Stimulated activated naive B cell treated with anti-CD40 and anti-IgM and Interleukin-4, amounts not matched to agents 10 μg/mL and 1 μg/mL and 100 μg/mL, for 72 hours (primary cell): ENCODE data around the gene NSUN4.

Source experiments
- ATAC-seq, 2 donors: fragments of 150-1000 bp; cut with Tn5 transposase; replicated peaks; 2 replicates each; pipeline ENCODE4 v1.10.0; 2021; ENCODE audit warnings: moderate library complexity in 1 of 2
- DNase-seq: peaks from one replicate; pipeline ENCODE4 v3.0.0; 2021
- H3K27ac Mint-ChIP-seq: one replicate; pipeline ENCODE4 v1.8.0; 2022; ENCODE audit warnings: mild to moderate bottlenecking, mixed read lengths
- H3K27me3 Mint-ChIP-seq, 2 donors: one replicate each; pipeline ENCODE4 v1.8.0; 2022; ENCODE audit warnings: mixed read lengths in 2 of 2
- H3K36me3 Mint-ChIP-seq, 2 donors: one replicate each; pipeline ENCODE4 v1.8.0; 2022; ENCODE audit warnings: mixed read lengths in 2 of 2, mild to moderate bottlenecking in 1 of 2
- H3K4me1 Mint-ChIP-seq, 2 donors: one replicate each; pipeline ENCODE4 v1.8.0; 2022; ENCODE audit warnings: mixed read lengths in 2 of 2, mild to moderate bottlenecking in 1 of 2
- H3K4me3 Mint-ChIP-seq, 2 donors: one replicate each; pipeline ENCODE4 v1.8.0; 2022; ENCODE audit warnings: mild to moderate bottlenecking in 2 of 2, mixed read lengths in 2 of 2, moderate library complexity in 1 of 2
- H3K9me3 Mint-ChIP-seq, 2 donors: one replicate each; pipeline ENCODE4 v1.8.0; 2022; ENCODE audit warnings: mixed read lengths in 2 of 2, mild to moderate bottlenecking in 1 of 2

Gene NSUN4

DNA sequence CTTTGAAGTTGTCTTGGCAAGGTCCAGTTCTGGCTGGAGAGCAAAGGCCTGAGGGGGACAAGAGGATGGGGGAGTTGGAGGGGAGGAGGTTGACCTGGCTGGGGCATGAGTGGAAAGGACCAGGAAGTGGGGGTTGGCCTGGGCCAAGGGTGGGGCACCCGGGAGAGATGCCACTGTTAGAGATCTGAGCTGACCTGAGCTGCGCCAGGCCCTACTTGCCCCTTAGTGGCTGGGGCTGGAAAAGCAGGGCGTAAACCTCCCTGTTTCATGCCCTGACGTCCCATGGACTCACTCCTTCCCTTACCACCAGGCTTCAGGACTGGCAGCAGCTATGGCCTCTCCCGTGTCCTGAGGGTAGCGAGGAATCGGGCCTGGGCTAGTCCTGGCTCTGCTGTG lies 70.4 kb downstream of the NSUN4 start:
- DNase-seq, result no peak
- no peak for ATAC-seq
- Mint-ChIP-seq H3K9me3 (no peaks in the 10 kb centered on the region), H3K4me1 (peaks cover 0 to 2% of the 10 kb centered on the region in 2 donors), H3K4me3 (no peak overlapping the region), H3K27me3 (no peaks in the 10 kb centered on the region), H3K36me3 (peaks cover 2 to 7% of the 10 kb centered on the region in 2 donors), H3K27ac (no peak overlapping the region)
